GM18511 (cell line): ENCODE measurements around the gene MALT1.
A peak's percentile ranks its signal among the peaks of the same experiment; 100 is the strongest.

Source experiments
- ATAC-seq: cut with Tn5 transposase; IDR thresholded peaks from one replicate; pipeline ENCODE4 v1.9.1; 2021; ENCODE audit warnings: mild to moderate bottlenecking, moderate library complexity; ENCODE audit not compliant: unreplicated experiment

Gene MALT1

GRCh38 chr18:58653814-58654509 lies 17.3 kb upstream of the MALT1 start:
- no peak for ATAC-seq

- ATAC-seq = no peak
Observed at GRCh38 chr18:58654896-58655614, 16.2 kb upstream of the MALT1 start.

GRCh38 chr18:58657081-58657480 lies 14.2 kb upstream of the MALT1 start:
- ATAC-seq = no peak

GRCh38 chr18:58657494-58657893 lies 13.8 kb upstream of the MALT1 start:
- ATAC-seq = no peak

- no peak for ATAC-seq
Observed at GRCh38 chr18:58659691-58660090, 11.6 kb upstream of the MALT1 start.

GRCh38 chr18:58660915-58661314 lies 10.3 kb upstream of the MALT1 start:
- no peak for ATAC-seq

GRCh38 chr18:58661423-58661822 lies 9.8 kb upstream of the MALT1 start:
- ATAC-seq = no peak

- peak; percentile 29 for ATAC-seq
Observed at GRCh38 chr18:58662118-58662517, 9.1 kb upstream of the MALT1 start.

- no peak for ATAC-seq
Observed at GRCh38 chr18:58666176-58666575, 5.1 kb upstream of the MALT1 start.

- ATAC-seq = no peak
Observed at GRCh38 chr18:58668211-58668610, 3.1 kb upstream of the MALT1 start.

- no peak for ATAC-seq
Observed at GRCh38 chr18:58668897-58669296, 2.4 kb upstream of the MALT1 start.

GRCh38 chr18:58669731-58670378 lies 1.4 kb upstream of the MALT1 start:
- ATAC-seq = no peak

GRCh38 chr18:58670404-58671110 lies 708 bp upstream of the MALT1 start:
- ATAC-seq = no peak

- peak; percentile 35 for ATAC-seq
Observed at GRCh38 chr18:58671632-58672564, 633 bp downstream of the MALT1 start.

GRCh38 chr18:58674159-58674558 lies 2.9 kb downstream of the MALT1 start:
- ATAC-seq = no peak

- ATAC-seq = no peak
Observed at GRCh38 chr18:58674863-58675472, 3.7 kb downstream of the MALT1 start.

GRCh38 chr18:58676270-58676669 lies 5.0 kb downstream of the MALT1 start:
- ATAC-seq = no peak

- ATAC-seq = no peak
Observed at GRCh38 chr18:58682429-58683069, 11.3 kb downstream of the MALT1 start.

- peak; percentile 93 for ATAC-seq
Observed at GRCh38 chr18:58687871-58688308, 16.6 kb downstream of the MALT1 start.
